HFFc6 (cell line): Measurements from ENCODE around the gene SCUBE3. TPM values are rescaled to one million over a fixed set of nuclear protein-coding genes. Genes with fewer than 3 reads are reported as not detected.

ENCODE experiments used
- DNase-seq: peaks from one replicate; pipeline ENCODE4 v3.0.0-alpha.2; 2018
- H3K27ac Mint-ChIP-seq: 2 replicates; pipeline ENCODE4 v1.8.0; 2020; ENCODE audit warnings: mild to moderate bottlenecking, mixed read lengths
- H3K27me3 Mint-ChIP-seq: 2 replicates; pipeline ENCODE4 v1.8.0; 2021; ENCODE audit warnings: mild to moderate bottlenecking, moderate library complexity, mixed read lengths; ENCODE audit not compliant: insufficient read depth
- H3K36me3 Mint-ChIP-seq: 2 replicates; pipeline ENCODE4 v1.8.0; 2021; ENCODE audit warnings: low read depth, mixed read lengths
- H3K4me1 Mint-ChIP-seq: 2 replicates; pipeline ENCODE4 v1.8.0; 2020; ENCODE audit warnings: low read depth, mixed read lengths
- H3K4me3 Mint-ChIP-seq: 2 replicates; pipeline ENCODE4 v1.8.0; 2020; ENCODE audit warnings: mild to moderate bottlenecking, moderate library complexity, mixed read lengths
- H3K9me3 Mint-ChIP-seq: 2 replicates; pipeline ENCODE4 v1.8.0; 2020; ENCODE audit warnings: mild to moderate bottlenecking, mixed read lengths
- CTCF ChIP-seq: fragments of 200-600 bp; sonication (generic); IDR thresholded peaks from 2 replicates; pipeline ENCODE4 v1.5.0; 2021; ENCODE audit warnings: antibody characterized with exemption, mild to moderate bottlenecking
- total RNA-seq, 6 experiments: library from RNA; stranded (reverse); fragmentation: NEBNext Ultra II Directional; extraction: Animal tissue kit (Norgen Biotek cat#: 25700); gene quantifications; 2 replicates in 1 of 6; 3 replicates in 5 of 6; pipeline ENCODE4 v1.2.3, GENCODE V29; 2021

The SCUBE3 gene
- total RNA-seq, 6 experiments from 2014 or later, result 37.0 to 75.0 (median 44.3) TPM

GRCh38 chr6:35177596-35177995, 36.2 kb upstream of the SCUBE3 start:
- no peaks in the 10 kb centered on the region for H3K9me3 Mint-ChIP-seq
- no peaks in the 10 kb centered on the region for H3K36me3 Mint-ChIP-seq
- DNase-seq, result peak; percentile 66
- peak overlapping the region; percentile 95 for H3K27ac Mint-ChIP-seq
- peaks cover 84% of the 10 kb centered on the region for H3K4me1 Mint-ChIP-seq
- no peaks in the 10 kb centered on the region for H3K27me3 Mint-ChIP-seq
- no peak for TF ChIP-seq CTCF
- peak overlapping the region; percentile 45; the same call in 1 of the 2 replicates for H3K4me3 Mint-ChIP-seq

- Mint-ChIP-seq H3K4me3 (peak overlapping the region; percentile 45; the same call in 1 of the 2 replicates), H3K4me1 (peaks cover 84% of the 10 kb centered on the region), H3K36me3 (no peaks in the 10 kb centered on the region), H3K27ac (peak overlapping the region; percentile 95), H3K9me3 (no peaks in the 10 kb centered on the region), H3K27me3 (no peaks in the 10 kb centered on the region)
- TF ChIP-seq CTCF, result no peak
- no peak for DNase-seq
These were observed 35.7 kb upstream of the SCUBE3 start for GRCh38 chr6:35178012-35178411.

- Mint-ChIP-seq H3K9me3 (no peaks in the 10 kb centered on the region), H3K36me3 (no peaks in the 10 kb centered on the region), H3K4me3 (no peak overlapping the region), H3K4me1 (peaks cover 84% of the 10 kb centered on the region), H3K27ac (peak overlapping the region; percentile 95), H3K27me3 (no peaks in the 10 kb centered on the region)
- TF ChIP-seq CTCF, result no peak
- no peak for DNase-seq
These were observed 34.6 kb upstream of the SCUBE3 start for GRCh38 chr6:35178932-35179832.

GRCh38 chr6:35179901-35180535, 33.7 kb upstream of the SCUBE3 start:
- TF ChIP-seq CTCF, result no peak
- Mint-ChIP-seq H3K27ac (peak overlapping the region; percentile 95), H3K9me3 (no peaks in the 10 kb centered on the region), H3K36me3 (no peaks in the 10 kb centered on the region), H3K27me3 (no peaks in the 10 kb centered on the region), H3K4me3 (no peak overlapping the region), H3K4me1 (peaks cover 88% of the 10 kb centered on the region)
- no peak for DNase-seq

GRCh38 chr6:35181308-35181932, 32.3 kb upstream of the SCUBE3 start:
- H3K4me3 Mint-ChIP-seq, result peak overlapping the region; percentile 75
- H3K4me1 Mint-ChIP-seq, result peaks cover 94% of the 10 kb centered on the region
- TF ChIP-seq CTCF, result no peak
- no peaks in the 10 kb centered on the region for H3K36me3 Mint-ChIP-seq
- peak; percentile 82 for DNase-seq
- no peaks in the 10 kb centered on the region for H3K9me3 Mint-ChIP-seq
- H3K27me3 Mint-ChIP-seq, result no peaks in the 10 kb centered on the region
- peak overlapping the region; percentile 95 for H3K27ac Mint-ChIP-seq
